22Rv1 (cell line): ENCODE data around the gene RIMS3.

Experiments
- CTCF ChIP-seq: fragments of 450-650 bp; IDR thresholded peaks from 2 replicates; pipeline ENCODE4 v1.5.1; 2017; ENCODE audit warnings: mild to moderate bottlenecking
- ZFX ChIP-seq: fragments of 450-650 bp; IDR thresholded peaks from 2 replicates; pipeline ENCODE4 v1.6.1; 2017; ENCODE audit warnings: antibody characterized with exemption, borderline replicate concordance

- TF ChIP-seq CTCF (no peak), ZFX (no peak)
Observed at GRCh38 chr1:40636777-40637176, 28.7 kb downstream of the RIMS3 start.
